GM23338 (cell line): ENCODE data around the gene TOR3A.

ENCODE experiments used
- JUNB ChIP-seq: IDR thresholded peaks from one replicate; pipeline ENCODE4 v1.6.1; 2016; ENCODE audit warnings: antibody characterized with exemption; ENCODE audit not compliant: unreplicated experiment
- POLR2AphosphoS5 ChIP-seq: IDR thresholded peaks from 2 replicates; pipeline ENCODE4 v1.6.1; 2016; ENCODE audit warnings: antibody characterized with exemption, low read depth
- STAT1 ChIP-seq: IDR thresholded peaks from one replicate; pipeline ENCODE4 v1.6.1; 2016; ENCODE audit warnings: antibody characterized with exemption; ENCODE audit not compliant: unreplicated experiment
- TF ChIP-seq, protein P1 (sequence below), 2 experiments: fragments of 200-600 bp in 1 of 2; sonication (generic) in 1 of 2; conservative IDR thresholded peaks; 2 replicates each; pipeline versions ENCODE4 v1.5.1 to v1.6.1; 2016 to 2017; ENCODE audit warnings: antibody characterized with exemption in 2 of 2, low read depth in 2 of 2, mild to moderate bottlenecking in 2 of 2, moderate library complexity in 1 of 2

DNA sequence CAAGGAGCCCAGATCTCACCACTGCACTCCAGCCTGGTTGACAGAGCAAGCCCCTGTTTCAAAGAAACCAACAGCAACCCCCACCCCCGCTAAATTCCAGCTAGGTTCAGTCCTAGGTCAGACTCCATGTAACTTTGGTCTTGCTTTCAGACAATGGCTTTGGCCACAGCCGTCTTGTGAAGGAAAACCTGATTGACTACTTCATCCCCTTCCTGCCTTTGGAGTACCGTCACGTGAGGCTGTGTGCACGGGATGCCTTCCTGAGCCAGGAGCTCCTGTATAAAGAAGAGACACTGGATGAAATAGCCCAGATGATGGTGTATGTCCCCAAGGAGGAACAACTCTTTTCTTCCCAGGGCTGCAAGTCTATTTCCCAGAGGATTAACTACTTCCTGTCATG lies 12.9 kb downstream of the TOR3A start:
- TF ChIP-seq, protein P1, sequence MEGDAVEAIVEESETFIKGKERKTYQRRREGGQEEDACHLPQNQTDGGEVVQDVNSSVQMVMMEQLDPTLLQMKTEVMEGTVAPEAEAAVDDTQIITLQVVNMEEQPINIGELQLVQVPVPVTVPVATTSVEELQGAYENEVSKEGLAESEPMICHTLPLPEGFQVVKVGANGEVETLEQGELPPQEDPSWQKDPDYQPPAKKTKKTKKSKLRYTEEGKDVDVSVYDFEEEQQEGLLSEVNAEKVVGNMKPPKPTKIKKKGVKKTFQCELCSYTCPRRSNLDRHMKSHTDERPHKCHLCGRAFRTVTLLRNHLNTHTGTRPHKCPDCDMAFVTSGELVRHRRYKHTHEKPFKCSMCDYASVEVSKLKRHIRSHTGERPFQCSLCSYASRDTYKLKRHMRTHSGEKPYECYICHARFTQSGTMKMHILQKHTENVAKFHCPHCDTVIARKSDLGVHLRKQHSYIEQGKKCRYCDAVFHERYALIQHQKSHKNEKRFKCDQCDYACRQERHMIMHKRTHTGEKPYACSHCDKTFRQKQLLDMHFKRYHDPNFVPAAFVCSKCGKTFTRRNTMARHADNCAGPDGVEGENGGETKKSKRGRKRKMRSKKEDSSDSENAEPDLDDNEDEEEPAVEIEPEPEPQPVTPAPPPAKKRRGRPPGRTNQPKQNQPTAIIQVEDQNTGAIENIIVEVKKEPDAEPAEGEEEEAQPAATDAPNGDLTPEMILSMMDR (conservative IDR thresholded peaks at IDR 0.05; ENCODE audit: low read depth in 2 of 2), result no peak
- TF ChIP-seq POLR2AphosphoS5 (no peak), STAT1 (no peak), JUNB (no peak)
